HG03521 (cell line): ENCODE results near the gene ABHD10.

Experiments
- ATAC-seq: cut with Tn5 transposase; IDR thresholded peaks from one replicate; pipeline ENCODE4 v1.9.1; 2021; ENCODE audit warnings: mild to moderate bottlenecking, moderate library complexity; ENCODE audit not compliant: unreplicated experiment

ABHD10 gene

DNA sequence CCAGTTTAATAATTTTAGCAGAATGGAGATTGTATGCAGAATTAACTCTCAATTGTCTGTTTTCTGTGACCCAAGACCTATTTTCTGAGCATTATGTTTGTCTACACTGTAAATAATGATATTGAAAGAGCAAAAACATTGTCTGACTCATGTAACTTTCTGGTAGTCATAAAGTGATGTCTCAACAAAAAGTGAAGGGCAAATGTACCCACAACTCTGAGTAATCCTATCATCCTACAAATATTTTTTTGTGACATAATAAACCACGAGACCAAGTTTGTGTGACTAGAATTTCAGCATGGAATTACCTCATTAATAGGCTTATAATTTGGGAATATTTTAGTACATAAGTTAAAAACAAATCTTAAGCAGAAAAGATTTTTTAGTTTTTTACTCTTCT is 15.4 kb upstream of the ABHD10 start:
- no peak for ATAC-seq

DNA sequence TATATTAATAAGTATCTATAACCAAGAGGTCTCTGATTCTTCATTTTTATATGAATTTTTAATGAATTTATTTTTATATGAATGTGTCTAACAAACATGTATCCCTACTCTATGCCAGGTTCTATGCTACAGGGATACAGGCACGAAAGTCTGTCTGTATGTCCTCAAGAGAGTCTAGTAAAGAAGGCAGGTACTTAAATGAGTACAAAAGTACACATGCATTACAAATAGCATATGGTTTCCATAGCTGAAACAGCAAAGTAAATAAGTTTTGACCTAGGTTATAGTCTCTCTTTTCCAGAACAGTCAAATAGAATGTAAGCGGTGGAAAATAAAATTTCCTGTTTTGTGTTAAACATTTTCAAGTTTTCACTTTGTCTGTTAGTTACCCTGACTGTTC is 13.3 kb upstream of the ABHD10 start:
- ATAC-seq: no peak

DNA sequence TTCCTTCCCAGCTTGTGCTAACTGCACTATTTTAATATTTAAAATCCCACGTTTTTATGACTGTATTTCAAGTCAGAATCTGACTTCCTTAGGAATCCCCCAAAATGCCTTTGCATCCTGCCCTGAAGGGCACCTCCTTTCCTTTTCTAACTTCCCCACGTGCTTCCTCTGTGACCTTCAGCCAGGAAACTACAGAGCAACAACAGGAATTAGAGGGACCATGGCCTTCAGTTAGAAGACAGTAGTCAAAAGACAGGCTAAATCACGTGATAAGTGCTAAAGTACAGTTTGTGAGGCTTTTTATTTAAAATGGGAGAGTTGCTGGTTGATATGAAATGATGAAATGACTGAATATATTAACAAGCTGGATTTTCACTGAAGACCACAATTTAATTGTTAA is 11.8 kb upstream of the ABHD10 start:
- no peak for ATAC-seq

DNA sequence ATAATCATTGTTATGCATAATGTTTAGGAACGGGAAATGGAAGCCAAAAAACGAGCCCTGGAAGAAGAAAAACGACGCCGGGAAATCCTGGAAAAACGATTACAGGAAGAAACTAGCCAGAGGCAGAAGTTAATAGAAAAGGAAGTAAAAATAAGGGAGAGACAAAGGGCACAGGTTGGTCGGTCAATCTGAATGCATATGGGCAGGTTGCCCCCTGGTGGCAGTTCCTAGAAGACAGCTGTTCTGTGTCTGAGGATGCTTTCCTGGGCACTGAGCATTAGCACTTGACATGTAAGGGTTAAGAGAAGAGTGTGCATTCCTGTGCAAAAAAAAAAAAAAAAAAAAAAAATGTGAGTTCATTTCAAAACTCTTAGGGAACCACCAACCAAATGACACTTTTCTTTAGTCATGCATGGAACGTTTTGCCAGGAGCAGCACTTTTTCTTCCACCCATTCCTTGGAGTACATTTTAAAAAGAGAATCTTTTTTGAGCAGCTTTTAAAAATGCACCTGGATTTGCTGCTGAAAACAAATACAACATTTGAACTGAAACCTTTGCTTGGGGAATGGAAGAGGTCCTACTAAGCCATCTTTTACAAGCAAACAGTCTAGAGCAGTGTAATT is 11.1 kb upstream of the ABHD10 start:
- ATAC-seq: peak; percentile 88

DNA sequence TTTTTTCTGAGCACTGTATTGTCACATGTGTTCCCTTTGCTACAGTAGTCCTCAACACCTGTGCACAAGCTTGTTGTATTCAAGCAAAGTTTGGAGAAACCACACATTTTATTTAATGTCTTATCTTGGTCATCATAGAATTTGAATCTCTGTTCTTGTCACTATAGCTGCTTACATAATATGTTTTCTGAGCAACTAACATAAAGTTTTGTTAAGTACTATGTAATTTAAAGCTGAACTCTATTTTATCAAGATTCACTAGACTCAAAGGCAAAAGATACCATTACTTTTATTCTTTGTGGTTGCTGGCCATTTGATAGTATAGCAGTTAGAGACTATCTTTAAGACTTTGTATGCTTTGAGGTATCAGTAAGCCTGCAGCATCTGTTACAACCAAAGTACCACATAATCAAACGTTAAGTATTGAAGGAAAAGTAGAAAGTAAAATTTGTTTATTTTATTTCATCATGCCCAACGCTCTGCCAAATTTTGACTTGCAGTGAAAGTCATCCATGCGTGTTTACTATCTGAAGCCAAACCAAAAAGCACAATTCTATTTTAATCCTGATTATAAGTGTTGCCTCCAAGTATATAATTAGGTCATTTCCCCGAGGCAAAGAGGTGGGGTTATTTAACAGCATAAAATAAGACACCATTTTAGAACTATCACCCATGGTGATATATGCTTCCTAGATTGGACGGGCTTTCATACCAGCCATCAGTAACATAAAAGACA is 10.3 kb upstream of the ABHD10 start:
- ATAC-seq: no peak

DNA sequence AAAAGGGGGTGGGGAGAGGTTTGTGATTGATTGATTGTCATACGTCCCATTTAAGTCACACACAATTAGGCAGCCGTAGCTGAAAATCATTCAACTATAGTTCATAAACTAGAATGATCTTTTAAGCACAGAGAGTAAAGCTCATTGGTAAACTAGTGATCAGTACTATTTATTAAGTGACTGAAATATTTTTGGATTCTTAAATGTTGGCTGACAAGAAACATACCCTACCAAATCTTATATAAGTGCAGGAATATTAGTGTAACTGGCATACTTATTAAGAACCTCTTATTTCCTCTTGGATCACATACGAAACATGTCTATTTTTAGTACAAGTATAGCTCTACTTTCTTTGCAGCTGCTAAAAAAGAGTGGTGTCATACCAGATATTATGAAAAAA is 8.4 kb upstream of the ABHD10 start:
- no peak for ATAC-seq

DNA sequence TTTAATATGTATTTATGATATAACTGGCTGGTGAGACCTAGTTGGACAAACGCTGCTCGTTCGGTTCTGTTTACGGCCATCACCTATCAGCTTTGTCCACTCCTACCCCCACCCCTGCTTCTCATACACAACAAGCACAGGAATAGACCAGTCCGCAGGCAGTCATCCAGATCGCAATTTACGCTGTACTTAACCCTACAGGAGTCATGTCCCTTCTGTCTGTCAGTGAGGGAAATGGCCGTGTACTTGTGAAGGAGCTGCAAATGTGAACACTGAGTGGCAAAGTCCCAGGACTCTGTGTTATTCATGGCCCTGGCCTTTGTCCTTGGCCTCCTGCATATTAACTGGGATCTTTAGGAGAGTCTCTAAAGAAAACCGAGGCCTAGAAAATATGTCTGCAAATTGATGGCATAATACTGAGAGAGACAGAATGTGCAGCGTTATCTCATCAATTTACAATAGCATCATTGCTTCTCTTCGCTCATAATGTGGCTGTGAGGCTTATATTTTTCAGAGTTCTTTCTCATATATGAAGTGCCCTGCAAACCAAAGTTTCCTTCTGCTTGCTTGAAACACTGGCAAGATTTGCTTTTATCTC is 7.2 kb upstream of the ABHD10 start:
- no peak for ATAC-seq

DNA sequence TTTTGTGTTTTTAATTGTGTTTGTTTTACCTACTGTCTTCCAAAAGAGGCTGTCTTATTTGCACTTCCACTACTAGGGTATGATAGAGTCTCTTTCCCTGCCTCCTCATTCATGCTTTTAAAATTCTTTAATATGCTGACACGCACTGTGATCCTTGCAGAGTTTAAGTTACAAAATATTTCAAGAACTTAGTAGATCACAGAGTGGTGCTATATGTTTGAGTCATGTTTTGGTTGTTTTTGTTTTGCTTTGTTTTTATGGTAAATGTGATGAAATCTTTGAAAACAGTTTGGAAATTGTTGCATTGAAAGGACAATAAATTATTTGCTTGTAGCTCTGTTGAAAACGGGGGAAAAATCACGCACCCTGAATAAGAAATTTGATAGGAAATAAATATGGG is 5.9 kb upstream of the ABHD10 start:
- ATAC-seq: no peak

DNA sequence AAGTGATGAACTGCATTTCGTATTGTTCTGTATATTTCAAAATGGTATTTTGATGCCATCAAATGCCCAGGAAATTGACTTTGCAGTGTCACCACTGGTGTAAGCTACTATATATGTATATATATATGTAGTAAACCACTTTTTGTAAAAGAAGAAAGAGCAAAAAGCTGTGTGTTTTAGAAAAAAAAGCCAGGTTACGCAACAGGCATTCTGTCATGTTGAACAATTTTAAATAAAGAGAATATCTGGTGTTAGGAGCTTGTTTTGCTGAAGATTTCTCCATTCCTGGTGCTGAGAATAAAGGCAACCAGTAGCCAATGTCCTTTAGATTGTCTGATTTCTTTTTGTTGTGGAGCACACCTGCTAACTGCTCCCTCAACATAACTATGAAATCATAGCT is 3.7 kb upstream of the ABHD10 start:
- no peak for ATAC-seq

DNA sequence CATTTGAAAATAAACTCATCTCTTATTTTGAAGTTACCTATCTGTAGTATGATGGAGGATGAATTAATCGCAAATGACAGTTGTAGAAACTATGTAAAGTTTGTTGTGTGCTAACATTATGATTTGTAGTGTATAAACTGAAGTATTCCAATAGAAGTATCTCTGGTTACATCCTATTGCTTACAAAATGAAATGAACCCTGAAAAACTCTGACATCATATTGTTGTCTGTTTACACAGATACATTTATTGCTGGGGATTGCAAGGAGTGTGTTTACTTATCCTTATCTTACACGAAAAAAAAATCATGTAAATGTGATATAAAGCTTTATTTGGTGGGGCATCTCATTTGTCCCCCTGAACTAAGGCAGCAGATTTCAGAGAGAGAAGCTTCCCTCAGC is 2.6 kb upstream of the ABHD10 start:
- no peak for ATAC-seq

DNA sequence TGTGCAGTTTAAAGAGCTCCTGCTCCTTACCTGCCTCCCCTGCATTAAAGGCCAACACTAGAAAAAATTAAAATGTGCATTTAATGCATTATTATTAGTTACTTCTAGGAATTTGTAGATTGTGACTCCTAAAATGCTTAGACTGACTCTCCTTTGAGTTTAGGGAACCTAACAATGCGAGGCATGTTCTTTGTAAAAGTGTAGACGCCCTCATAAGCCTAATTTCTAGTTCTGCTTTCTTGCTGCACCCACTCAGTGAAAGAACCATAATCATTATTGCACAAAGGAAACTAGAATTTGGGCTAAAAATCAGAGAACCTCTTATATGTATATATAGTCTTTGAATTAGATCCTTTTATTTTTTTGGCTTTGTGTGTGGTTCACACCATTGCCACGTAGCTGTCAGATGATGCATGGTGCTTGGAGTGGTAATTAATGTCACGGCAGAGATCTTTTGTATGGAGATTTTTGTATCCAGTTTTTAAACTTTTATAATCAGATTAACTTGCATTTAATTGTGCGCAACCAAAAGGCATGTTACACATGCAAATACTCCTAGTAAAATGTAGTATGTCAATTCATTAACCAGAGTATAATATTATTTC is 710 bp downstream of the ABHD10 start:
- ATAC-seq: peak; percentile 39

DNA sequence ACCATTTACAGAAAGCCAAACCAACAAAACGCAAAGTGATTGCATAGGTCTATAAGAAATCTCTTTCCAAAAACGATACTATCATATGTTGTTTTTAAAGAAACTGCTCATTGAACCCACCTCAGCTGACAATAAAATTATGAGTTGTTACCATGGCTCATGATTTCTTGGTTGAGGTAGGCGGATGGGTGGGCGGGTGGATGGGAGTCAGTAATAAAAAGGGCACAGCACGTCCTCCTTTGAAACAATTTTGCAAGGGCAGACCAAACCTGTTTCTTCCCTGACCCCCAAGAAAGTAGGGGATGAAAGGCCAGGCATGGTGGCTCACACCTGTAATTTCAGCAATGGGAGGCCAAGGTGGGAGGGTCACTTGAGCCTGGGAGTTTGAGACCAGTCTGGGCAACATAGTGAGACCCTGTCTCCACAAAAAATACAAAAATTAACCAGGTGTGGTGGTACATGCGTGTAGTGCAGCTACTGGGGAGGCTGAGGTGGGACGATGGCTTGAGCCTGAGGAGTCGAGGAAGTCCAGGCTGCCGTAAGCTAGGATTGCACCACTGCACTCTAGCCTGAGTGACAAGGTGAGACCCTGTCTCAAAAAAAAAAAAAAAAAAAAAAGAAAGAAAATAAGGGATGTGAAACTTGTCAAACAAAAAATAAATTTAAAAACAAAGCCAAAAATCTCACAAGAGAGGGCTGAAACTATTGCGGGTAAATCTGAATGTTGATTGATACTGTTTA is 2.1 kb downstream of the ABHD10 start:
- no peak for ATAC-seq

DNA sequence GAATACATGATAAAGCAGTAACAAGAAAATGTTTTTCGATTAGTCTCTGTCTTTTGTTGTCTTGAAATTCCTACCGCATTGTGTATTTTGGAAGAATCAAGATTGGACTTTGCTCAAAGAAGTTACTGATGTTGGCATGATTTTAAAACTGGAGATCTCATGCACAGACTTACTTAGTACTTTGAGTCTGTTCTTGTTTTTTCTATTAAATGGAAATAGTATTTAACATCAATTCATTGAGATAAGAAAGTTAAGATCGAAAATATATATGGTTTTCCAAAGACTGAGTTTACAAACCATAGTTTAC is 2.6 kb downstream of the ABHD10 start:
- no peak for ATAC-seq

DNA sequence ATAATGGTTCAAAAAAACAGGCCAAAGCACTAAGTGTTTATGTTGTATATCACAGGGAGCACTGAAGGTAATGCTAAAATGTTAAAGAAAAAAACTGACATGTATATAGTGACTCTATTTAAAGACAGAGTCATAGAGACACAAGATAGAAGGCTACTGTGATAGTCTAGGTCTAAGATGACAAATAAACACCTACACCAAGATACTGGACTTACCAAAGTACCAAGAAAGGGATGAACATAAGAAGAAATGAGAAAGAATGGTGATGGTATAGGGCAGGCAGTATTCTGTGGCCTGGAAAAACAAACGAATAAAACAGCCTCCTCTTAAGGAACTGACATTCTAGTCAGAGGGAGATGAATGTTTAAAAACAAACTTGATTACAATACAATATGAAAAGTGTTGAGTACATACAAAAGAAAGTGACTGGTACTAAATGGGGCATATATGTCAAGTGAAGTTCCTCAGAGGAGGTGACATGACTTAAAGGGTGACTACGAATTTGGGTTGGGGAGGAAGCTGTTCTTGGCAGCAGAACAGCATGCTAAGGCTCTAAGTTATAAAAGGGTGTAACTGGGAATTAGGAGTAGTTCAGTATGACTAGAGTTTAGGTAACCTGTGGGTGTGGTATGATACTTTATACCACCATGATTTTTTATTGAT is 5.9 kb downstream of the ABHD10 start:
- no peak for ATAC-seq

DNA sequence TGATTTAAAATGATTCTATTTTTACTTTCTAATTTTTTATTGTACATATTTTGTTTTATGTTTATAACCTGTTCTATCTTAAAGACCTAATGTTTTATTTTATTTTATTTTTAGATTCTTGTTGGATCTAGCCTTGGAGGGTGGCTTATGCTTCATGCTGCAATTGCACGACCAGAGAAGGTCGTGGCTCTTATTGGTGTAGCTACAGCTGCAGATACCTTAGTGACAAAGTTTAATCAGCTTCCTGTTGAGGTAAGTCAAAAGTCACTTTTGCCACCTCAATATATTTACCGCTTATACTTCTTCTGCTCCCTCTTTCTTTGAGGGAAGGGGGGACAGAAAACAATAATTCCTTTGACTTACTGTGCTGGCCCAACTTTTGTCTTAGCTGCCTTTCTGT is 8.0 kb downstream of the ABHD10 start:
- ATAC-seq: no peak

DNA sequence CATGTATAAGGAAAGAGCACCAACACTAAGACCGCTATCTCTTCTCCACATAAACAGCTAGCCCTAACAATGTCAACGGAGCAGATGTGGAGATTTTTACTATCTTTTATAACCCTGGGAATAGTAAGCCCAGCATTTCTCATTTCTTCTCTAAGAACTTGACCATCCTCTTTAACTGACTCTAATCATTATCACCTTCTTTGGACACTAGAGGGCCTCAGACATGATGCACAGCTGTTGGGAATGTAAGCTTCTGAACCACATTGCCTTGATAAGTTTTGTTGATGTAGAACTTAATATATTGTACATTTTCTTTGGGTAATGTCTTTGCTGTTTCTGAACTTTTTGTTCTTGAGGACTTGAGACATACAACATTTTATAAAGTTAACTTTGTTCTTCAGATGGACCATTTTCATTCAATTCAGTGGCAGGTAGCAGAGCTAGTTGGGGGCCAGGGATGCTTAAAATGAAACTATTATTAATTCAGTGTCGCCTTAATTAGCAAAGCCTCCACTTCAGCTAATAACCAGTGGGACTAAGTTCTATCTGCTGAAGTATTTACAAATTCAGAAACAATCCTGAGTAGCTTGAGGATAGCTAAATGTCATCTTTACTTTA is 10.3 kb downstream of the ABHD10 start:
- ATAC-seq: peak; percentile 95

DNA sequence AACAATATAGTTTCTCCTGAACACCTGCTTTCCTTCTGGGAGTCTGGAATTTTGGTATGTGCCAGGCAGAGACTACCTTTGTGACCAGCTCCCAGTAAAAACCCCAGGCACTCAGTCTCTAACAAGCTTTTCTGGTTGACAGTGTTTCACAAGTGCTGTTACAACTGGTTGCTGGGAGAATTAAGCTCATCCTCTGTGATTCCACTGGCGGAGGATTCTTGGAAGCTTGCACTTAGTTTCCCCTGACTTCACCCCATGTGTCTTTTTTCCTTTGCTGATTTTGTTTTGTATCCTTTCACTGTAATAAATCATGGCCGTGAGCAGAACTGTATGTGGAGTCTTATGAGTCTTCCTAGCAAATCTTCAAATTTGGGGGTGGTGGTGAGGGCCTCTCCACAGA is 14.2 kb downstream of the ABHD10 start:
- no peak for ATAC-seq

DNA sequence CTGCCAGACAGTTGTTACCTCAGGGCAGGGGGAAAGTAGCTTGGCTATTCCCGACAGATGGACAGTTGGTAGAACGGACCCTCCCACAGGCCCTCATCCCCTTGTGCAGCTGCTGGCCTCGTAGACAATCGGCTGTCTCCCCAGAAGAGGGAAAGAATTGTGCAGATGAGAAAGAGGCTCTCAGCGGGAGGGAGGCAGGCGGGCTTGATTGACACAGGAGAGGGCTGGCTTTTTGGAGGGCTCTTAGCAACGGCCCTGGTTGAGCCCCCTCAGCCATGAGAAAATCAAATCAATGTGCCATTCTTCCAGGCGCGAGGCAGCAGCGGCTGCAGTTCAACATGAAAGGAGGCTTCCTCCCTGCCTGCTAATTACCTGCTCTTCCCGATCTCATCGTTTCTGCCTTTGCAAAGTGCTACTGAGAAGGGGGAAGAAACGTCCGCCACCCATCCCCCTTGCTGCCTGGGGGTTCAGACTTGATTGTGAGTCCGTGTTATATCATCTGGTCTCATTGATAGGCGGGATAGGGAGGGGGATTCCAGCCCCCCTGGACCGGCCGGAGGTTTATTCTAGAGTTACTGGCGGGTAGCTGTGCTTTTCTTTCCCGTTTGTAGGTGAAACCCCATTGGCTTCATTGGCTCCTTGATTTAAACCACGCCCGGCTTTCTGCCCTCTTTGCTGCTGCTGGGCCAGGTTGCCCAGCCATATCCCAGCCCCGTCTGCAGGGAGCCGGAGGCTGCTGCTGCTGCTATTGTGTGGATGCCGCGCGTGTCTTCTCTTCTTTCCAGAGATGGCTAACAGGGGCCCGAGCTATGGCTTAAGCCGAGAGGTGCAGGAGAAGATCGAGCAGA is 20.0 kb downstream of the ABHD10 start, which contains the start of gene TAGLN3:
TSS of gene TAGLN3 (plus strand) at position 287 of the 848 bp plus-strand sequence. CDS start at position 788, 501 bp downstream.
- no peak for ATAC-seq

DNA sequence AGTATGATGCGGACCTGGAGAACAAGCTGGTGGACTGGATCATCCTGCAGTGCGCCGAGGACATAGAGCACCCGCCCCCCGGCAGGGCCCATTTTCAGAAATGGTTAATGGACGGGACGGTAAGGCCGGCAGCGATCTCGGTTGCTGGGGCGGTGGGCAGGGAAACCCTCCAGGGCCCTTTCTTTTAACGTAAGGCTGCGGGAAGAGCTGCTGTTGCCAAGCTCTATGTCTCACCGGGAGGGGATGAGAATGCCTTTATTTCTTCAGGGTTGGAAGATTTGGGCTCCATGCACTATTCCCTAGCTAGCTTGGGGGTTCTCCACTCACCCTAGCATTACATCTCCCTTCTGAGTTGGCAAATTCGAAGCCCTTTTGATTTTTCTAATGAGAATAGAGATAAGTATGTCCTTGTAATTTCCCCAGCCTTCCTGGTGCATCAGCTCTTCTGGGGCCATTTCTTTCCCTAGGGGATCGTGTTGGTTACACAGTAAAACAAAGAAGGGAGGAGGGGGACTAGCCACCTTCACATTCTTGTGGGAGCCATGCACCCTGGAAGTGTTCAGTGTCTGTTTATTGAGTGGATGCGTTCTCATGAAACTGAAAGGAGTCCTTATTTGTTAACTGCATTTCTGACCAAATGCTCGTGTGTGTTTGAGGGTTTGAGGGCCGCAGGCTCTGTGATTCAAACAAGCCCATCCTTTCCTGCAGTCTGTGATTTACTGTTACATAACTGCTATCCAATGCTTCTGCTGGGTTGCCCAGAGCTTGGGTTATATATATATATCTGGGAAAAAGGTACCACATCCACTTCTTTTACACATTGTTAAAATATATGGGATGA is 20.9 kb downstream of the ABHD10 start:
- no peak for ATAC-seq
